ENCODE results near the gene AKAP1. TPM values are rescaled to one million over a fixed set of nuclear protein-coding genes. Genes with fewer than 3 reads are reported as not detected.
A peak's percentile ranks its signal among the peaks of the same experiment; 100 is the strongest.

AKAP1 gene, protein sequence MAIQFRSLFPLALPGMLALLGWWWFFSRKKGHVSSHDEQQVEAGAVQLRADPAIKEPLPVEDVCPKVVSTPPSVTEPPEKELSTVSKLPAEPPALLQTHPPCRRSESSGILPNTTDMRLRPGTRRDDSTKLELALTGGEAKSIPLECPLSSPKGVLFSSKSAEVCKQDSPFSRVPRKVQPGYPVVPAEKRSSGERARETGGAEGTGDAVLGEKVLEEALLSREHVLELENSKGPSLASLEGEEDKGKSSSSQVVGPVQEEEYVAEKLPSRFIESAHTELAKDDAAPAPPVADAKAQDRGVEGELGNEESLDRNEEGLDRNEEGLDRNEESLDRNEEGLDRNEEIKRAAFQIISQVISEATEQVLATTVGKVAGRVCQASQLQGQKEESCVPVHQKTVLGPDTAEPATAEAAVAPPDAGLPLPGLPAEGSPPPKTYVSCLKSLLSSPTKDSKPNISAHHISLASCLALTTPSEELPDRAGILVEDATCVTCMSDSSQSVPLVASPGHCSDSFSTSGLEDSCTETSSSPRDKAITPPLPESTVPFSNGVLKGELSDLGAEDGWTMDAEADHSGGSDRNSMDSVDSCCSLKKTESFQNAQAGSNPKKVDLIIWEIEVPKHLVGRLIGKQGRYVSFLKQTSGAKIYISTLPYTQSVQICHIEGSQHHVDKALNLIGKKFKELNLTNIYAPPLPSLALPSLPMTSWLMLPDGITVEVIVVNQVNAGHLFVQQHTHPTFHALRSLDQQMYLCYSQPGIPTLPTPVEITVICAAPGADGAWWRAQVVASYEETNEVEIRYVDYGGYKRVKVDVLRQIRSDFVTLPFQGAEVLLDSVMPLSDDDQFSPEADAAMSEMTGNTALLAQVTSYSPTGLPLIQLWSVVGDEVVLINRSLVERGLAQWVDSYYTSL
- total RNA-seq = 10 to 100 TPM; 31.2 to 58.5 (median 43.1) TPM
- long read RNA-seq, partial matches to known transcripts = 3 of 6 reads
- long read RNA-seq, other reads (novel, unspliced or antisense) = 3 of 6 reads

- H3K9me3 ChIP-seq = no peaks in the 10 kb centered on the region
- DNase-seq (peak; percentile 96 to 97 (median 97)), ATAC-seq (peak; percentile 88 to 94 (median 90))
- peak within 1 kb of the TSS; percentile 78 to 93 (median 78) for H3K4me3 ChIP-seq
- peak within 1 kb of the TSS; percentile 78 to 88 (median 83) for H3K27ac ChIP-seq
- no peaks in the 10 kb centered on the region for H3K36me3 ChIP-seq
- TF ChIP-seq, protein P1, sequence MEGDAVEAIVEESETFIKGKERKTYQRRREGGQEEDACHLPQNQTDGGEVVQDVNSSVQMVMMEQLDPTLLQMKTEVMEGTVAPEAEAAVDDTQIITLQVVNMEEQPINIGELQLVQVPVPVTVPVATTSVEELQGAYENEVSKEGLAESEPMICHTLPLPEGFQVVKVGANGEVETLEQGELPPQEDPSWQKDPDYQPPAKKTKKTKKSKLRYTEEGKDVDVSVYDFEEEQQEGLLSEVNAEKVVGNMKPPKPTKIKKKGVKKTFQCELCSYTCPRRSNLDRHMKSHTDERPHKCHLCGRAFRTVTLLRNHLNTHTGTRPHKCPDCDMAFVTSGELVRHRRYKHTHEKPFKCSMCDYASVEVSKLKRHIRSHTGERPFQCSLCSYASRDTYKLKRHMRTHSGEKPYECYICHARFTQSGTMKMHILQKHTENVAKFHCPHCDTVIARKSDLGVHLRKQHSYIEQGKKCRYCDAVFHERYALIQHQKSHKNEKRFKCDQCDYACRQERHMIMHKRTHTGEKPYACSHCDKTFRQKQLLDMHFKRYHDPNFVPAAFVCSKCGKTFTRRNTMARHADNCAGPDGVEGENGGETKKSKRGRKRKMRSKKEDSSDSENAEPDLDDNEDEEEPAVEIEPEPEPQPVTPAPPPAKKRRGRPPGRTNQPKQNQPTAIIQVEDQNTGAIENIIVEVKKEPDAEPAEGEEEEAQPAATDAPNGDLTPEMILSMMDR (IDR thresholded peaks at IDR 0.05) = peak; percentile 26 to 55 (median 34)
- peak; percentile 91 for TF ChIP-seq POLR2A (IDR thresholded peaks at IDR 0.05)
- peaks cover 0 to 35% (median 12%) of the 10 kb centered on the region in 4 donors for H3K4me1 ChIP-seq
- intact Hi-C loops (cut with DNase I) = no loop called here
- no peaks in the 10 kb centered on the region for H3K27me3 ChIP-seq
- 0% methylated on average over 19 of the region's 85 CpGs for WGBS (ENCODE audit: insufficient coverage, low coverage, low lambda C conversion rate, missing lambda C conversion rate)
Measured at GRCh38 chr17:57084802-57085447, at the start of gene AKAP1. Gene AKAP1 (plus strand): TSS chr17:57085246. CDS start chr17:57105465, 20,219 bp downstream.

- Histone ChIP-seq H3K27ac (peak overlapping the region; percentile 8 to 64 (median 19)), H3K4me3 (peak overlapping the region; percentile 25 to 47 (median 39)), H3K27me3 (no peaks in the 10 kb centered on the region), H3K4me1 (peaks cover 0 to 20% (median 5%) of the 10 kb centered on the region in 4 donors), H3K9me3 (no peaks in the 10 kb centered on the region), H3K36me3 (no peaks in the 10 kb centered on the region)
- peak in 1 of 3 donors; percentile 59 for DNase-seq
- TF ChIP-seq, protein P1 (IDR thresholded peaks at IDR 0.05) = no peak
- TF ChIP-seq POLR2A (IDR thresholded peaks at IDR 0.05) = no peak
- intact Hi-C loops (cut with DNase I) = no loop called here
- ATAC-seq = peak; percentile 79 to 87 (median 82)
- WGBS (ENCODE audit: insufficient coverage, low coverage, low lambda C conversion rate, missing lambda C conversion rate) = 36% methylated on average over 3 of the region's 4 CpGs
Measured at GRCh38 chr17:57035971-57036481, 49.0 kb upstream of the AKAP1 start.

GRCh38 chr17:57037411-57037810 is 47.6 kb upstream of the AKAP1 start:
- Histone ChIP-seq H3K36me3 (no peaks in the 10 kb centered on the region), H3K4me1 (peaks cover 0 to 20% (median 5%) of the 10 kb centered on the region in 4 donors), H3K27me3 (no peaks in the 10 kb centered on the region), H3K4me3 (no peak overlapping the region), H3K27ac (no peak overlapping the region), H3K9me3 (no peaks in the 10 kb centered on the region)
- DNase-seq (no peak), ATAC-seq (no peak)
- intact Hi-C loops (cut with DNase I) = no loop called here
- WGBS (ENCODE audit: insufficient coverage, low coverage, low lambda C conversion rate, missing lambda C conversion rate) = 83% methylated on average over 1 of the region's 1 CpG
- TF ChIP-seq, protein P1 (IDR thresholded peaks at IDR 0.05) = no peak
- no peak for TF ChIP-seq POLR2A (IDR thresholded peaks at IDR 0.05)

DNA sequence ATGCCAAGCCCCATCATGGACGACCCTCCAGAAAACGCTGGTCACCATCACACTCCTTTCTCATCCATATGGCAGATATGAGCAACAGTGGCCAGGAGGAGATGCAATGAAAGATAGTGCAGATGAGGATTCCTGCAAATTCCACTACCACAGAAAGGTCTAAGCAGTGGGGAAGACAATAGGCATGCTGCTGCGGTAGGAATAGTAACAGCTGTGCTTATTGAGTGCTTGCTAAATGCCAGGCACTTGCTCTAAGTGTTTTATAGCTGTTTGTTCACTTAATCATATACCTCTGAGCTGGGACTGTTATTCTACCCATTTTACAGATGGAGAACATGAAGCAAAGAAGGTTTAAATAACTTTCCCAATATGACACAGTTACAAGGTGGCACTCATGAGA is 46.6 kb upstream of the AKAP1 start:
- no peaks in the 10 kb centered on the region for H3K9me3 ChIP-seq
- DNase-seq (no peak), ATAC-seq (no peak)
- no peak overlapping the region for H3K4me3 ChIP-seq
- peaks cover 0 to 20% (median 5%) of the 10 kb centered on the region in 4 donors for H3K4me1 ChIP-seq
- WGBS (ENCODE audit: insufficient coverage, low coverage, low lambda C conversion rate, missing lambda C conversion rate) = 82% methylated on average over 3 of the region's 3 CpGs
- H3K27me3 ChIP-seq = no peaks in the 10 kb centered on the region
- H3K27ac ChIP-seq = no peak overlapping the region
- TF ChIP-seq, protein P1 (IDR thresholded peaks at IDR 0.05) = no peak
- no peak for TF ChIP-seq POLR2A (IDR thresholded peaks at IDR 0.05)
- intact Hi-C loops (cut with DNase I) = no loop called here
- no peaks in the 10 kb centered on the region for H3K36me3 ChIP-seq

All from right lobe of liver (tissue), 6 donors.